Effector CD4-positive, alpha-beta T cell (primary cell): ENCODE results near the gene NLRX1.
A peak's percentile ranks its signal among the peaks of the same experiment; 100 is the strongest.
"Not testable (repeated sequence)": the region's sequence is repeated elsewhere in the genome, so short reads cannot be mapped to it uniquely, and the experiment has no call there.

ENCODE experiments used
- DNase-seq: peaks from one replicate; pipeline ENCODE4 v3.0.0-alpha.2; 2020

NLRX1 gene

DNA sequence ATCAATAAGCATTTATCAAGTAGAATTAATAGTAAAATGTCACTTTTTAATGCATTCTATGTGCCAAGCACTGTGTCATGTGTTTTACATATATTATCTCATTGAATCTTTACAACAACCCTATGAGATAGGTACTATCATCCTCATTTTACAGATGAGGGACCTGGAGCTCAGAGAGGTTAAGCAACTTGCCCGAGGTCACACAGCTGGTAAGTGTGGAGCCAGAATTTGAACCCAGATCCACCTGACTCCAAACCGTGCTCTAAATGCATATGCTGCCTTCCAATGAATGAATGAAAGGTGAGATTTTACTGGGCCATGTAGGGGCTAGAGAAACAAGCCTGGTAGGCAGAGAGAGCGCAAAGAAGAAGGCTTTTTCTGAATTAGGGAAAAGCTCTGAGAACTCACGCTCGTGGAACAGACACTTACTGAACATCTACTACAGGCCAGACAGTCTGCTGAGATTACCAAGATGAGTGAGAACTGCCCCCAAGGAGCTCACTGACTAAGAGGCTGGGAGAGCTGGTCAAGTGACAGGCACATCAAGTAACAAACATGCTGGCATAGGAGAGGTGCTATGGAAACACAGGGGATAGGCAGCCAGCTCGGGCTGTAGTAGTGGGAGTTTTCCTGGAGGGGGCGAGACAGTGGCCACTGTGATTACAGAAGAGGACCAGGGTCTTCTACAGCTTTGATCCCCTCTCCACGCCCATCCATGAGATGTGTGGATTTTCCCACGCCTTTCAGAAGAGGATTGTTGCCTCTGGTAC lies 15.3 kb upstream of the NLRX1 start:
- DNase-seq, result no peak

DNA sequence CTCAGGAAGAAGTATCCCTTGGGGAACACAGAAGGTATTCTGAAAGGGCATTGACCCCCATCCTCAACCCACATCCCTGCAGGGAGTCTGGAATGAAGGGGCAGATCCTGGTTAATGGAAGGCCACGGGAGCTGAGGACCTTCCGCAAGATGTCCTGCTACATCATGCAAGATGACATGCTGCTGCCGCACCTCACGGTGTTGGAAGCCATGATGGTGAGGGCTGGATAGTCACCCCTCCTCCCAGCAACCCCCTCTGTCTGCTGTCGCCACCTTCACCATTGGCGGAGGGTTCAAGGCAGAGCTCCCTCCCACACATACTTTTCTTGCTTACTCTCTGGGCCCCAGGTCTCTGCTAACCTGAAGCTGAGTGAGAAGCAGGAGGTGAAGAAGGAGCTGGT lies 14.3 kb upstream of the NLRX1 start:
- DNase-seq, result no peak

DNA sequence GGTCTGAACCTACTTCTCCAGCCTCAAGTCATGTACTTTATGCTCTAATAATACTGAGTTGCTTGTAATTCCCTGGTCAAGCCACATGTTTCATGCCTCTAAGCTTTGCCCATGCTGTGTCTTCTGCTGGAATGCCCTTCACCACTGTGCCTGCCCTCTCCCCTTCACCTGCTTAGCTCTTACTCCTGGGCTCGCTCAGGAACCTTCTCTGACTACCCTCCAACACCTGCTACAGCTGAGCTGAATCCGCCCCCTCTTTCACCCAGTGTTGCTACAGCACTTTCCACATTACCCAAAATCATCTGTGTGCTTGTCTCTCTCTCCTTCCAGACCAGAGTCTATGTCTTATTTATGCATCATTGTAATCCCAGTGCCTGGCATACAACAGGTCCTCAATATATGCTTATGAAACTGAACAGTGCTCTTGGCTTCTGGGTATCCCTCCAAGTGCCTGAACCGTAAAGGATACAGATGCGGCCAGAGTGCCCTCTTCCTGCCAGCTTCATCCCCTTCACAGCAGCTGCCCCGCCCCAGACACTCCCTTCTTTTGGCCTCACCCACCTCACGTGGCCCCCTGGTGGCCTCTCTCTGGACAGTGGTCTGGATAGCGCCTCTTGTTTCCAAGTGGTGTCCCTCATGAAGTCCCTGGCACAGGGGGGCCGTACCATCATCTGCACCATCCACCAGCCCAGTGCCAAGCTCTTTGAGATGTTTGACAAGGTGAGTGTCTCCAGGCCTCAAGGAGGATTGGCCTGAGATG lies 12.6 kb upstream of the NLRX1 start:
- no peak for DNase-seq

DNA sequence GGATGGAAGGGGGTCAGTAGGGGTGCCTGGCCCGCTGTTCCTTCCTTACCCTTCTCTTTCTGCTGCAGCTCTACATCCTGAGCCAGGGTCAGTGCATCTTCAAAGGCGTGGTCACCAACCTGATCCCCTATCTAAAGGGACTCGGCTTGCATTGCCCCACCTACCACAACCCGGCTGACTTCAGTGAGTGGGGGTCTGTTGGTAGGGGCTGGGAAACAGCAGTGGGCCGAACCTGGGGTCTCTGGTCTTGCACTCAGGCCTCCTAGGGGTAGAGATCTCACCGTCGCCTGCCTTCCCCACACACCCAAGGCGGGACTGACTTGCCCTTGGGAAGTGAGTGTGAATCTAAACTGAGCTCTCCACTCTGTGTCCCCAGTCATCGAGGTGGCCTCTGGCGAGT lies 12.0 kb upstream of the NLRX1 start:
- no peak for DNase-seq

DNA sequence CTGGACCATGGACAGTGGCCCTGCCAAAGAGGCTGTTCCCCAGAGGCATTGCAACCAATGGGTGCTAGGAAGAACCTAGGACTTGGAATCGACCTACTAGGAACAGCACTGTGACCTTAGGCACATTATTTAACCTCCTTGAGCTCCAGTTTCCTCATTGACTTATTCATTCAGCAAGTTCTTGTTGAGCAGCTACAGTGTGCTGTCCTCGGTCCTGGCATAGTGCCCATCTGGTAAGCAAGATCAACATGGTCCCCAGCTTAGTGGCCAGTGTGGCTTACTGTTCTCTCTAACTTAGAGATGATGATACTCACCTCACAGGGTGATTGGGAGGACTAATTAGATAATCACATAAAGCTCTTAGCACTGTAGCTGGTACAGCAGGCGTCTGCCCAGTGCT lies 11.5 kb upstream of the NLRX1 start:
- no peak for DNase-seq

DNA sequence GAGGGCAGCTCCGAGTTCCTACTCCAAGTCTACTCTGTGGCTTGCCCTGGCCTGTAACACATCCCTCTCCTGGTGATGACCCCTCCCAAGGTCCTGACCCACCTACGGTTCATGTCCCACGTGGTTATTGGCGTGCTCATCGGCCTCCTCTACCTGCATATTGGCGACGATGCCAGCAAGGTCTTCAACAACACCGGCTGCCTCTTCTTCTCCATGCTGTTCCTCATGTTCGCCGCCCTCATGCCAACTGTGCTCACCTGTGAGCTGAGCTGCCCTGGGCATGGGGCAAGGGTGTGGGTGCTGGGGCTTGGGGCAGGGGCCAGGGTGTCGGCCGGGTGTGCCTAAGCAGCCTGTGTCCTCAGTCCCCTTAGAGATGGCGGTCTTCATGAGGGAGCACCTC lies 10.1 kb upstream of the NLRX1 start:
- no peak for DNase-seq

DNA sequence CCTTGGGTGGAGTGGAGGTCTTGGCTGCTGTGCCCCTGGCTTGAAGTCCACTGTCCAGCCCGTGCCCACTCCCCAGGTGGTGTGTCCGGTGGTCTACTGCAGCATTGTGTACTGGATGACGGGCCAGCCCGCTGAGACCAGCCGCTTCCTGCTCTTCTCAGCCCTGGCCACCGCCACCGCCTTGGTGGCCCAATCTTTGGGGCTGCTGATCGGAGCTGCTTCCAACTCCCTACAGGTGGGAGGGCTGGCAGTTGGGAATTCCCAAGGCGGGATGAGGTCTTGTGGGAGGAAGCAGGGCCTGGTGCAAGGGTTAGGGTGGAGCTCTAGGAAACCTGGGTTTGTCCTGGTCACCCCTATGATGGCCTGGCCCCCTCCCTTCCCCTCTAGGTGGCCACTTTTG lies 8.4 kb upstream of the NLRX1 start:
- no peak for DNase-seq

DNA sequence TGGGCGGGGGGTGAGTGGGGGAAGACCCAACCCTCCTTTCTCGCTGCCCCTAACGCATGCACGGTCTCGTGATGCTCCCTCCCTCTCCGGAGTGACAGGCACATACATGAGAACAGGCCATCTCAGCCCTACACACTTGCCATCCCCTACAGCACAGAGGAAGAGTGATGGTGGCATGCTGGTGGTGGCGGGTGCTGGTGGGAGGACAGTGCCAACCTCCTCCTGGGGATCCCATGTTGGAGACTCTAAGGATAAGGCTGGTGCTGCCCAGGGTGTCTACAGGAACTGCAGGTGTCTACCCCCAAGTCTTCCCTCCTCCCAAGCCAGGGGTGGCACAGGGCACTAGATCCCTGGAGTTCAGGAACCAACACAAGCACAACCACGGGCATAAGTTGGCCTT lies 6.7 kb upstream of the NLRX1 start:
- no peak for DNase-seq

DNA sequence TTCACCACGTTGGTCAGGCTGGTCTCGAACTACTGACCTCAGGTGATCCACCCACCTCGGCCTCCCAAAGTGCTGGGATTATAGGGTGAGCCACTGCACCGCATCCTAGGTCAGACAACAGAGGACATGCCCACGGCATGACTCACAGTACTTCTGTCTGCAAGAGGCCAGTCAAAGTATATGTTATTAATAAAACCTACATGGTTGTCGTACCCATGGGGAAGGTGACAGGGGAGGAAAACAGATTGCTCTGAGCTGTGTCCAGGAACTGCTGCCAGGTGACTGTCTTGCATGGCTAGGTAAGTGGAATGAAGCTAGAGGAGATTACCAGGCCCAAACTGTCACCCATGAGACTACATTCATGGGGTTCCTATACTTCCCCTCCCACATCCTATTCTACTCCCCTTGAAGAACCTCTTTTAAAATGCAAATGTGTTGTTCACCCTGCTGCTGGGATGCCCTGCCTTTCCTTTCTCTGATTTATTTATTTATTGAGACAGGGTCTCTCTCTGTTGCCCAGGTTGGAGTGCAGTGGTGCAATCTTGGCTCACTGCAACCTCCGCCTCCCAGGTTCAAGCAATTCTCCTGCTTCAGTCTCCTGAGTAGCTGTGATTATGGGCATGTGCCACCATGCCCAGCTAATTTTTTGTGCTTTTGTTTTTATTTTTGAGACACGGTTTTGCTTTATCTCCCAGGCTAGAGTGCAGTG lies 2.0 kb upstream of the NLRX1 start:
- DNase-seq, result no peak

DNA sequence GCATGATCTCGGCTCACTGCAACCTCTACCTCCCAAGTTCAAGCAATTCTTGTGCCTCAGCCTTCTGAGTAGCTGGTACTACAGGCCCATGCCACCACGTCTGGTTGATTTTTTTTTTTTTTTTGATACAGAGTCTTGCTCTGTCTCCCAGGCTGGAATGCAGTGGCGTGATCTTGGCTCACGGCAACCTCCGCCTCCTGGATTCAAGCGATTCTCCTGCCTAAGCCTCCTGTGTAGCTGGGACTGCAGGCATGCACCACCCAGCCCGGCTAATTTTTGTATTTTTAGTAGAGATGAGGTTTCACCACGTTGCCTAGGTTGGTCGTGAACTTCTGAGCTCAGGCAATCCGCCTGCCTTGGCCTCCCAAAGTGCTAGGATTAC lies 1.5 kb upstream of the NLRX1 start:
- not testable (repeated sequence) for DNase-seq

DNA sequence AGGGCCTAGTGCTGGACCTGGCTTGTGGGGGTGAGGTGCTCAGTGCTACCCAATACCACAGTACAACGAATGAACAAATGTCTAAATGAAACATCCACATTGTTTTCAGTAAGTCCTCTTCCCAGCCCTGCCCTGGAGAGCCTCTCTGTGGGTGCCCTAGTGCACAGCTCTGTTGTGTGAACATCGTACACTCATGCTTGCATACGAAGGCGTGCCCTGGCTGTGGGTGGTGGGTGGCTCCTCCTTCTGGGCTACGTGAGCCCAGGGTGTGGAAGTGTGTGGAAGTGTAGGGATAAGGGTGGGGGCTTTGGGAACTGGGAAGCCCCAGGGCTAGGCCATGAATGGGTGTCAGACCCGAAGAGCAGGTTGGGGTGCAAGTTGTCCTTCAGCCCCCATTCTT lies 592 bp upstream of the NLRX1 start:
- no peak for DNase-seq

DNA sequence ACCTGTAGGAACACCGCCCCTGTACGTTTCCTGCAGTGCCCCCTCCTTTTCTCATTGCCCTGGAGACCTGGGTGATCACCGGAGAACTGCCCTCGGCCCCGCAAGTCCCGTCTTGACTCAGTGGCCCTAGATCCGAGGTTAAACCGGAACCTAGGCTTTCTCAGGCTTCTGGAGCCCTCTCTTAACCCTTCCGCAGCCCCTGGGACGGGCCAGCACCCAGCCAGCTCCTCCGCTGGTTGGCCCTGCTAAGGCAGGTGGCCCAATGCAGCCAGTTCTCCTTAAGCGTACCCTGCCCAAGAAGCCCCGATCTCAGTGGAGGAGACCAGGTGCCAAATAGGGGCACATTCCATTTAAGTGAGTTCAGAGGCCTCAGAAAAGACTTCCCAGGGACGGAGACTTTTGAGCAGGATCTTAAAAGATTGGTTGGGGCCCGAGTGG lies 776 bp downstream of the NLRX1 start:
- DNase-seq, result peak; percentile 8

DNA sequence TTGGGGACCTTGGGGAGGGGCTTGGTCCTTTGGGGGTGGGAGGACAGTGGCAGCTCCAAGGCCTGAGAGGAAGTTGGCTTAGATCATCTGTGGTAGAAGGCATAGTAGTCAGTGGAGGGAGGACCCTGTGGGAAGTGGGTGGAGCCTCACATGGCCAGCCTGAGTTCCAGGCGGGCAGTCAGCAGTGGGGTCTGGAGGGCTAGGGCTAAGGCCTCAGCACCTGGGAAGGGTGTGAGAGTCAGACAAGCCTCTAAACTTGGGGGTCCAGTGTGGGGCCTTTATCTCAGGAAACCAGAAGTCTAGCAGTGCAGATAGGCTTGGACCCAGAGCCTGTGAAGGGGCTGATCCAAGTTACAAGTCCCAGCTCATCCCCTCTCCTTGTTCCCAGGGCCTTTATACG lies 4.0 kb downstream of the NLRX1 start:
- no peak for DNase-seq

DNA sequence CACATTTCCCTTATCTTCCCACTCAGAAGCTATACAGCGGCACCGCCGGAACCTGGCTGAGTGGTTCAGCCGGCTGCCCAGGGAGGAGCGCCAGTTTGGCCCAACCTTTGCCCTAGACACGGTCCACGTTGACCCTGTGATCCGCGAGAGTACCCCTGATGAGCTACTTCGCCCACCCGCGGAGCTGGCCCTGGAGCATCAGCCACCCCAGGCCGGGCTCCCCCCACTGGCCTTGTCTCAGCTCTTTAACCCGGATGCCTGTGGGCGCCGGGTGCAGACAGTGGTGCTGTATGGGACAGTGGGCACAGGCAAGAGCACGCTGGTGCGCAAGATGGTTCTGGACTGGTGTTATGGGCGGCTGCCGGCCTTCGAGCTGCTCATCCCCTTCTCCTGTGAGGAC lies 4.9 kb downstream of the NLRX1 start:
- no peak for DNase-seq

DNA sequence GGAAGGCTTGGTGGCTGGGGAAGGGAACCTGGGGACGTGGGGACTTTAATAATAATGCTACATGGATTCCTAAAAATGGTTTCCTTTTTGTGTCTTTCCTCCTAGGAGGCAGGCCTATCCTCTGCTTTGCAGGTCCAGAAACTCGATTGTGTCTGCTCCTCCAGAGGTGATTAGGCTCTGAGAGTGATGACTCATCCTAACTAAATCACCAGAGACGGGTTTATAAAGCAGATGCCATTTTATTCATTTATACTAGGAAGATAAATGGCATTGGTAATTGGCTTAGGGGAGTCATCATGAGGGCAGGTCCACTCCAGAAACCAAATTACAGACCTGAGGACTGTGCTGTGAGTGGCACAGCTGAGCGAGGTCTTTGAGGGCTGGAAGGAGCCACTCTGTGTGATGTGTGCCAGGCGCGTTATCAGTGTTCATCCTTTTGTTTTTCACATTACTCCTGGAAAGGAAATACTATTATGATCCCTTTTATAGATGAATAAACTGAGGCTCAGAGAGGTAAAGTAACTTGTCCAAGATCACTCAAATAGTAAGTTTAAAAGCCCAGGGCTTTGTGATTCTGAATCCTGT lies 7.1 kb downstream of the NLRX1 start:
- DNase-seq, result no peak

DNA sequence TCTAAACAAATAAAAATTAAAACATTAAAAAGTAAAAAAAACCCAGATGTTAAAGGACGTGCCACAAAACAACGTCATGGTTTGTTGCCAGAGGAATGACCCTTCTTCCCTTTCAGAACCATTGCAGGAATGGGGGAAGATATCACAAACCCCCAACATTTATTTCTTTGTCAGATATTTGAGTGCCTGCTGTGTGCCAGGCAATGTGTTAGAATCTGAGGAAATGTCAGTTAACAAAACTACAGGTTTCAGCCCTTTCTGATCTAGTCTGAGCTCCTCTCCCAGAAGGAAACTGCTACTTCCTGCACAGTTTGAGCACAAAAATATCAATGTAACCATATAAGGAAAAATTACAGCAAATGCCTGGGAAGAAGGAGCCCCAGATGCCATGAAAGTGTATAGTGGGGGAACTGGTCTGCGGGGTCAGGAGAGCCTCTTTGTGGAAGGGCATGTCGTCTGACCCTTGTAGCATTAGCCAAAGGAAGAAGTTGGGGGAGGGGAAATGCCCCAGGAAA lies 9.7 kb downstream of the NLRX1 start:
- no peak for DNase-seq

DNA sequence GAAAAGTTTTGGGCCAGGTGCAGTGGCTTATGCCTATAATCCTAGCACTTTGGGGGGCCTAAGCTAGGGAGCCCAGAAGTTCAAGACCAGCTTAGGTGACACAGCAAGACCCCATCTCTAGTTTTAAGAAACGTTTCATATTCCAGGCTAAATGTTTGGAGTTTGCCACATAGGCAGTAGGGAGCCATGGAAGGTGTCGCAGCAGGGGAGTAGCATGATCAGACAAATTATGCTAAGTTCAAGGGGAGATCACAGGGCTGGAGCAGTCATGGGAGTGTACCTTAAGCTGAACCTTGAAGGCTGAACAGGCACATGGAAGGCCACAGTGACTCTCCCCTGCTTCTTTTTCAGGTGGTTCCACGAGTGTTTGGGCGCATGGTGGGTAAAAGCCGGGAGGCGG lies 10.8 kb downstream of the NLRX1 start:
- no peak for DNase-seq

DNA sequence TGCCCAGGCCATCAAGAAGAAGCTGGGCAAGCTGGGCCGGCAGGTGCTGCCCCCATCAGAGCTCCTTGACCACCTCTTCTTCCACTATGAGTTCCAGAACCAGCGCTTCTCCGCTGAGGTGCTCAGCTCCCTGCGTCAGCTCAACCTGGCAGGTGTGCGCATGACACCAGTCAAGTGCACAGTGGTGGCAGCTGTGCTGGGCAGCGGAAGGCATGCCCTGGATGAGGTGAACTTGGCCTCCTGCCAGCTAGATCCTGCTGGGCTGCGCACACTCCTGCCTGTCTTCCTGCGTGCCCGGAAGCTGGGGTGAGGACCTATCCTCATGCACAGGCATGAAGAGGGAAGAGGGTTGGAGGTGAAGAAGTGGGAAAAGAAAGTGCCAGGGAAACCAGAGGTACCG lies 11.5 kb downstream of the NLRX1 start:
- DNase-seq, result no peak

DNA sequence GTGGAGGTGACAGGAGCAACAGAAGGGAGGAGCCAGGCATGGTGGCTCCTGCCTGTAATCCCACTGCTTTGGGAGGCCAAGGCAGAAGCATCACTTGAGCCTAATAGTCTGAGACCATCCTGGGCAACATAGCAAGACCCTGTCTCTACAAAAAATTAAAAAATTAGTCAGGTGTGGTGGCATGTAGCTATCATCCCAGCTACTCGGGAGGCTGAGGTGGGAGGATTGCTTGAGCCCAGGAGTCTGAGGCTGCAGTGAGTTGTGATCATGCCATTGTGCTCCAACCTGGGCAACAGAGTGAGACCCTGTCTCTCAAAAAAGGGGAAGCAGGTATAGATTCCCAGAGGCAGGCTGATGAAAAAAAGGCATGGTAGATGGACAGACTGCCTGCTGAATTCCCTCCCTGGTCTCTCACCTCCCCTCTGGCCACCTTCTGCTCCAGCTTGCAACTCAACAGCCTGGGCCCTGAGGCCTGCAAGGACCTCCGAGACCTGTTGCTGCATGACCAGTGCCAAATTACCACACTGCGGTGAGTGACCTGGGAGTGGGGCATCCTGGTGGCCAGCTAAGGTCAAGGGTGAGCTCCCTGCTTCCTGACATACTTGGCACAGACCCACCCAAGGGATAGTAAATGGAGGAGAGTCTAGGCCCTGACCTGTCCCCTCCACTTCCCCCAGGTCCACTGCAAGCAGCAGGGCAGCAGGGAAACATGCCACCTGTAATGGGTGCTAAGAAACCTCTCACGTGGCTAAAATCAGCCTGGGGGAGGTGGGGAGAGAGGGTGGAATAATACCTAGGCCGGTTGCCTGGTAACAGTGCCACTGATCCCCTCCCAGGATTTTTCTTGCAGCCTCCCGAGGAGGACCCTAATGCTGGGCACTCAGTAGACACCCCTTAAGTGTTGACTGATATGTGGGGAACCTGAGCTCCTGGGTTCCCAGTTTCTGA lies 12.5 kb downstream of the NLRX1 start:
- no peak for DNase-seq

DNA sequence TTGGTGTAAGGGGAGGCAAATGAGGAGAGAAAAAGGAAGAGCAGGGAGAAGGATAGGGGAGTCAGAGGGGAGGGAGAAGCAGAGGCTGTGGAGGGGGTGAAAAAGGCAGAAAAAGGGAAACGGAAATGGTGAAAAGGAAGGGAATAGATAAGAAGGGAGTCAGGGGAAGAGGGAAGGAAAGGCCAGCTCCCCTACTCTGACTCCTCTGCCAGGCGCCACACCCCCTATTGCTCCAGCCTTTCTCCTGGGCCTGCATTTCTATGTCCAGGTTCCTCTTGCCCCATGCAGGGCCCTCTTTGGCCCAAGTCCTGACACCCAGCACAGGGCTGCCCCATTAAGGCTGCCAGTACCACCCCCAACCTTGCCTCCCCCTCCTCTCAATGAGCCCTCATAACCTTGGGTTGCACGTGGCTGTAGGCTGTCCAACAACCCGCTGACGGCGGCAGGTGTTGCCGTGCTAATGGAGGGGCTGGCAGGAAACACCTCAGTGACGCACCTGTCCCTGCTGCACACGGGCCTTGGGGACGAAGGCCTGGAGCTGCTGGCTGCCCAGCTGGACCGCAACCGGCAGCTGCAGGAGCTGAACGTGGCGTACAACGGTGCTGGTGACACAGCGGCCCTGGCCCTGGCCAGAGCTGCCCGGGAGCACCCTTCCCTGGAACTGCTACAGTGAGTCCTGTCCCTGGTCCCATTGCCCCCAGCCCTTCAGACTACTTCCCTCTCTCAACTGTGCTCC lies 13.3 kb downstream of the NLRX1 start:
- DNase-seq, result no peak

DNA sequence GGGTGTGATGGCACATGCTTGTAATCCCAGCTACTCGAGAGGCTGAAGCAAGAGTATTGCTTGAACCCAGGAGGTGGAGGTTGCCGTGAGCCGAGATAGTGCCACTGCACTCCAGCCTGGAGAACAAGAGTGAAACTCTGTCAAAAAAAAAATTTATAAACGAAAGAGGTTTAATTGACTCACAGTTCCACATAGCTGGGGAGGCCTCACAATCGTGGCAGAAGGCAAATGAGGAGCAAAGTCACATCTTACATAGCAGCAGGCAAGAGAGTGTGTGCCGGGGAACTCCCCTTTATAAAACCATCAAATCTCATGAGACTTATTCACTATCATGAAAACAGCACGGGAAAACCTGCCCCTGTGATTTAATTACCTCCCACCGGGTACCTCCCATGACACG lies 15.9 kb downstream of the NLRX1 start:
- DNase-seq, result not testable (repeated sequence)
